ENCODE results near the gene METTL3. TPM values are rescaled to one million over a fixed set of nuclear protein-coding genes. Genes with fewer than 3 reads are reported as not detected.

The METTL3 gene
- total and polyA plus RNA-seq, 2 of the 8 experiments (the other 6 are each of a cell fraction or from before 2014, with no cell fraction given) = 103 to 144 TPM

GRCh38 chr14:21503376-21503775, 7.8 kb downstream of the METTL3 start (continued):
- TF ChIP-seq KDM4A (IDR thresholded peaks at IDR 0.05; ENCODE audit: low read depth, low read length, severe bottlenecking) = no peak
- TF ChIP-seq POLR2AphosphoS5 (IDR thresholded peaks at IDR 0.05; ENCODE audit: low read depth, low read length) = no peak
